NT2/D1 (cell line): ENCODE measurements around the gene ATG101.

Experiments
- DNase-seq: peaks from one replicate; pipeline ENCODE4 v3.0.0-alpha.2; 2011; ENCODE audit warnings: low read depth, low spot score
- H3K27me3 ChIP-seq: 2 replicates; pipeline ENCODE4 v1.6.0; 2011; ENCODE audit warnings: mild to moderate bottlenecking; ENCODE audit not compliant: insufficient read length, insufficient read depth
- H3K36me3 ChIP-seq: 2 replicates; pipeline ENCODE4 v1.6.1; 2011; ENCODE audit warnings: mild to moderate bottlenecking, low read length, mixed read lengths; ENCODE audit not compliant: insufficient read depth, insufficient read length
- H3K4me1 ChIP-seq: 2 replicates; pipeline ENCODE4 v1.5.1; 2011; ENCODE audit not compliant: insufficient read depth, insufficient read length
- H3K4me3 ChIP-seq: 2 replicates; pipeline ENCODE4 v1.5.1; 2011; ENCODE audit warnings: low read depth; ENCODE audit not compliant: insufficient read length
- H3K9ac ChIP-seq: 2 replicates; pipeline ENCODE4 v1.6.0; 2011; ENCODE audit warnings: low read depth; ENCODE audit not compliant: insufficient read length
- H3K9me3 ChIP-seq: 2 replicates; pipeline ENCODE4 v1.5.1; 2011; ENCODE audit warnings: mild to moderate bottlenecking, low read length; ENCODE audit not compliant: insufficient read depth
- SUZ12 ChIP-seq: IDR thresholded peaks from 2 replicates; pipeline ENCODE4 v1.6.1; 2011; ENCODE audit not compliant: insufficient read length, insufficient read depth; ENCODE audit errors: extremely low read depth
- YY1 ChIP-seq: IDR thresholded peaks from 2 replicates; pipeline ENCODE4 v1.6.1; 2011; ENCODE audit not compliant: insufficient read length, insufficient read depth
- ZNF274 ChIP-seq: IDR thresholded peaks from 2 replicates; pipeline ENCODE4 v1.6.1; 2011; ENCODE audit warnings: mild to moderate bottlenecking, low read depth, low read length

The ATG101 gene

GRCh38 chr12:52119398-52120254 lies 49.8 kb downstream of the ATG101 start:
- H3K36me3 ChIP-seq = no peaks in the 10 kb centered on the region
- no peak overlapping the region for H3K4me3 ChIP-seq
- H3K4me1 ChIP-seq = peaks cover 30% of the 10 kb centered on the region
- peak overlapping the region; percentile 47 for H3K9ac ChIP-seq
- no peaks in the 10 kb centered on the region for H3K27me3 ChIP-seq
- TF ChIP-seq SUZ12 (no peak), YY1 (no peak), ZNF274 (no peak)
- H3K9me3 ChIP-seq = no peaks in the 10 kb centered on the region
- peak; percentile 75 for DNase-seq

GRCh38 chr12:52120951-52121823 lies 51.4 kb downstream of the ATG101 start:
- no peaks in the 10 kb centered on the region for H3K27me3 ChIP-seq
- H3K4me3 ChIP-seq = no peak overlapping the region
- H3K4me1 ChIP-seq = peaks cover 43% of the 10 kb centered on the region
- TF ChIP-seq ZNF274 (no peak), SUZ12 (no peak), YY1 (no peak)
- no peak for DNase-seq
- no peaks in the 10 kb centered on the region for H3K36me3 ChIP-seq
- peak overlapping the region; percentile 12 for H3K9ac ChIP-seq
- H3K9me3 ChIP-seq = no peaks in the 10 kb centered on the region

GRCh38 chr12:52121824-52122539 lies 52.2 kb downstream of the ATG101 start:
- Histone ChIP-seq H3K4me1 (peaks cover 51% of the 10 kb centered on the region), H3K27me3 (no peaks in the 10 kb centered on the region), H3K9me3 (no peaks in the 10 kb centered on the region), H3K36me3 (no peaks in the 10 kb centered on the region), H3K4me3 (no peak overlapping the region), H3K9ac (peak overlapping the region; percentile 28)
- TF ChIP-seq YY1 (no peak), ZNF274 (no peak), SUZ12 (no peak)
- no peak for DNase-seq

GRCh38 chr12:52122540-52122871 lies 52.7 kb downstream of the ATG101 start:
- H3K4me1 ChIP-seq = peaks cover 54% of the 10 kb centered on the region

GRCh38 chr12:52122904-52123303 lies 53.1 kb downstream of the ATG101 start:
- H3K9ac ChIP-seq = peak overlapping the region; percentile 18
- no peaks in the 10 kb centered on the region for H3K9me3 ChIP-seq
- H3K4me3 ChIP-seq = no peak overlapping the region
- H3K27me3 ChIP-seq = no peaks in the 10 kb centered on the region
- peaks cover 54% of the 10 kb centered on the region for H3K4me1 ChIP-seq
- no peak for DNase-seq
- no peaks in the 10 kb centered on the region for H3K36me3 ChIP-seq
- TF ChIP-seq ZNF274 (no peak), YY1 (no peak), SUZ12 (no peak)

More at GRCh38 chr12:52122540-52122871, 52.7 kb downstream of the ATG101 start:
- H3K36me3 ChIP-seq = no peaks in the 10 kb centered on the region
- no peak for DNase-seq
- H3K4me3 ChIP-seq = no peak overlapping the region
- no peaks in the 10 kb centered on the region for H3K27me3 ChIP-seq
- H3K9ac ChIP-seq = peak overlapping the region; percentile 18
- TF ChIP-seq SUZ12 = no peak
- TF ChIP-seq YY1 = no peak
- H3K9me3 ChIP-seq = no peaks in the 10 kb centered on the region

GRCh38 chr12:52123487-52124186 lies 53.9 kb downstream of the ATG101 start:
- no peak for DNase-seq
- TF ChIP-seq YY1 = no peak
- TF ChIP-seq ZNF274 = no peak
- Histone ChIP-seq H3K9ac (no peak overlapping the region), H3K4me1 (peaks cover 54% of the 10 kb centered on the region), H3K27me3 (no peaks in the 10 kb centered on the region), H3K36me3 (no peaks in the 10 kb centered on the region), H3K4me3 (no peak overlapping the region), H3K9me3 (no peaks in the 10 kb centered on the region)
